ENCODE results near the gene EIF4B.

EIF4B gene

DNA sequence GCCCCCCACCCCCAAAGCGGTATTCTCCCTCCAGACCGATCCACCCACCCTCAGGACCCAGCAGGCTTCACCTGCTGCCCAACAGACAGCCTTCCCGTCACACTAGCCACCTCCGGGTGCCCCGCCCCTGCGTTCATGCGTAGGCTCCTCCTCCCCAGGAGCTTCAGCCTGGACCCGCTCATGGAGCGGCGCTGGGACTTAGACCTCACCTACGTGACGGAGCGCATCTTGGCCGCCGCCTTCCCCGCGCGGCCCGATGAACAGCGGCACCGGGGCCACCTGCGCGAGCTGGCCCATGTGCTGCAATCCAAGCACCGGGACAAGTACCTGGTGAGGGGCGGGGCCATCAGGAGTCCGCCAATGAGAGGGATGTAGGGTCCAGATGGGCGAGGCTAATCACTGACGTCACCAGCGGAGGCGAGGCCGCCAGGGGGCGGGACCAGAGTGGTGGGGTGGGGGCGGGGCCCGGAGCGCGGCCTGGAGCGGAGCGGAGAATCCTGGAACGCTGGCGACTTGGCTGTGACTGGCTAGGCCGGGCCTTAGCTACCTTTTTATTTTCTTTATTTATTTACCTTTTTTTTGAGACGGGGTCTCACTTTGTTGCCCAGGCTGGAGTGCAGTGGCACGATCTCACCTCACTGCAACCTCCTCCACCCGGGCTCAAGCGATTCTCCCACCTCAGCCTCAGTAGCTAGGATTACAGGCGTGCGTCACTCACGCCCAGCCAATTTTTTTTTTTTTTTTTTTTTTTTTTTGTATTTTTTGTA is 48.0 kb downstream of the EIF4B start:
- DNase-seq (ENCODE audit: low read depth, low spot score): peak; percentile 85
- H3K4me3 ChIP-seq (ENCODE audit: low read length): peak overlapping the region; percentile 78

DNA sequence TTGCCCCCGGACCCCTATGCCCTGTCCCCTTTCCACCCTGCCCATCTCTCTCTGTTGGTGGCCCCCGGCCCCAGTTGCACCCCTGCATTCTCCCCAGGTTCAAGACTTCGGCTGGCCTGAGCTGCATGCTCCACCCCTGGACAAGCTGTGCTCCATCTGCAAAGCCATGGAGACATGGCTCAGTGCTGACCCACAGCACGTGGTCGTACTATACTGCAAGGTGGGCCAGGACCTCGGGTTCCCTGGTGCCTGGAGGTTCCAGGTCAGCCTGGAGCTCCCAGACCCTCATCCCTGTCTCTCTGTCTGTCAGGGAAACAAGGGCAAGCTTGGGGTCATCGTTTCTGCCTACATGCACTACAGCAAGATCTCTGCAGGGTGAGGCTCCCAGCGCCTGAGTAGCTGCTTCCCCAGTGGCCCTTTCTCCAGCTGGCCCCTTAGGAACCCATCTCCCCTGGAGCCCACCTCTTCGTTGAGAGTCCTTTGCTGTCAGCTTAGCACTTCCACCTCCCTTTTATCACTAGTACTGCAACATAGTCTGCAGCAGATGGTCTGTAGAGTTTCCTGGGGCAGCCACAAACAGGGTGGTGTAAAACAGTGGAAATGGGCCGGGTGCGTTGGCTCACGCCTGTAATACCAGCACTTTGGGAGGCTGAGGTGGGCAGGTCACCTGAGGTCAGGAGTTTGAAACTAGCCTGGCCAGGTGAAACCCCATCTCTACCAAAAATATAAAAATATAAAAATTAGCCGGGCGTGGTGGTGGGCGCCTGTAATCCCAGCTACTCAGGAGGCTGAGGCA is 49.4 kb downstream of the EIF4B start:
- no peak overlapping the region for H3K4me3 ChIP-seq (ENCODE audit: low read length)

DNA sequence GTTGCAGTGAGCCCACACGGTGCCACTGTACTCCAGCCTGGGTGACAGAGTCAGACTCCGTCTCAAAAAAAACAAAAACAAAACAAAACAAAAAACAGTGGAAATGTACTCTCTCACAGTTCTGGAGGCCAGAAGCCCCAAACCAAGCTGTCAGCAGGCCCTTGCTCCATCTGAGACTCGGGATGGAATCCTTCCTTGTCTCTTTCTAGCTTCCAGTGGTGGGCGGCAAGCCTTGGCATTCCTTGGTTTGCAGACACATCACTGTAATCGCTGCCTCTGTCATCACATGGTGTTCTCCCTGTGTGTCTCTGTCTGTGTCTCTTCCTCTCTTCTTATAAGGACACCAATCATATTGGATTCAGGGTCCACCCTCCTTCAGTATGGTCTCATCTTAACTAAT is 50.0 kb downstream of the EIF4B start:
- no peak overlapping the region for H3K4me3 ChIP-seq (ENCODE audit: low read length)
- DNase-seq (ENCODE audit: low read depth, low spot score): no peak

More for the DNA sequence above, 49.4 kb downstream of the EIF4B start:
- no peak for DNase-seq (ENCODE audit: low read depth, low spot score)

DNA sequence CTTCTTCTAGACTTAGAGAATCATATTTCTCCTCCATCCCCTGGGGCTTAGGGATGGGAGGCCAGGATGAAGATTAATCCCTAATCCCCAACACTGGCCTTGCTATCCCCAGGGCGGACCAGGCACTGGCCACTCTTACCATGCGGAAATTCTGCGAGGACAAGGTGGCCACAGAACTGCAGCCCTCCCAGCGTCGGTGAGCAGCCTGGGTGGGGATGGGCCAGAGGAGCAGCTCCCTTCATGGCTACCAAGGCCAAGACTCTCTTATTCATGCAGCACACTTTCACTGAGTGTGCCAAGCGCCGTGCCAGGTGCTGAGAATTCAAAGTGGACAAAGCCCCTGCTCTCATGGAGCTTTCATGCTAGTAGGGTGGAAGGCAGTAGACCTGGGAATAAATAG is 50.6 kb downstream of the EIF4B start:
- no peak for DNase-seq (ENCODE audit: low read depth, low spot score)
- H3K4me3 ChIP-seq (ENCODE audit: low read length): no peak overlapping the region

DNA sequence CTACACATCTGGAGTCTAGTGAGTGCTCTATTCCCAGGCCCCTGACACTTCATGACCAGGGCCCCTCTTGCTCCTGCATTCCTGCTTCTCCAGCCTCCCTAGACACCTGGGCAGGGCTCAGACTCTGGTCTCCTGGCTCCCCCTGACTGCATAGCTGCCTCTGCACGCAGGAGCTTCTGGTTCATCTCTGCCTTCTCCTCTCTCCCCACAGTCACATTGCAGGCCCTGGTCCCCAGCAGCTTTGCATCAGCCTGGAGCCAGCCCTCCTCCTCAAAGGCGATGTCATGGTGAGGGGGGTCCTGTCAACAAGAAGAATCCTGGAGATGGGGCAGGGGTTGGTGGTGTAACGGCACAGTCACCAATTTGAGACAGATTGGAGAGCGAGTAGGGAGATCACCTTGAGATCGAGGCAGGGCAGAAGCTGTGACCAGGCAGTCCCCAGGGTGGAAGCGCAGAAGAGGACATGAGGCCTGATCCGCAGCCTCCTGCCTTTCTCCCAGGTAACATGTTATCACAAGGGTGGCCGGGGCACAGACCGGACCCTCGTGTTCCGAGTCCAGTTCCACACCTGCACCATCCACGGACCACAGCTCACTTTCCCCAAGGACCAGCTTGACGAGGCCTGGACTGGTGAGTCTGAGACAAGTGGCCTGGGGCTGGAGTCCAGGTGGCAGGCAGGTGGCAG is 51.7 kb downstream of the EIF4B start:
- H3K4me3 ChIP-seq (ENCODE audit: low read length): no peak overlapping the region
- DNase-seq (ENCODE audit: low read depth, low spot score): no peak

DNA sequence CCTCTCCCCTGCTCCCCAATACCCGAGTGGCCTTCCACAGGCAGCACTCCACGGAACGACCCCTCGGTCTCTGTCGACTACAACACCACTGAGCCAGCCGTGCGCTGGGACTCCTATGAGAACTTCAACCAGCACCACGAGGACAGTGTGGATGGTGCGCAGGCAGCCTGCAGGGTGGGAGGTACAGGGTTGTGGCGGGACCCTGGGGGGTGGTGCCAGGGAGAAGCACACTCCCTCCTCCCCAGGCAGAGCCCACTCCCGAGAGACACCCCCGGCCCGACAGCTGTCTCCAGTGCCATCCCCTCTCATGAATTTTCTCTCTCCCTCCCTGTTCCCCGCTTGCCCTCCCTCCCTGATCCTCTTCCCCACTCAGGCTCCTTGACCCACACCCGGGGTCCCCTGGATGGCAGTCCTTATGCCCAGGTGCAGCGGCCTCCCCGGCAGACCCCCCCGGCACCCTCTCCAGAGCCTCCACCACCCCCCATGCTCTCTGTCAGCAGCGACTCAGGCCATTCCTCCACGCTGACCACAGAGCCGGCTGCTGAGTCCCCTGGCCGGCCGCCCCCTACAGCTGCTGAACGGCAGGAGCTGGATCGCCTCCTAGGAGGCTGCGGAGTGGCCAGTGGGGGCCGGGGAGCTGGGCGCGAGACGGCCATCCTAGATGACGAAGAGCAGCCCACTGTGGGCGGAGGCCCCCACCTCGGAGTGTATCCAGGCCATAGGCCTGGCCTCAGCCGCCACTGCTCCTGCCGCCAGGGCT is 52.6 kb downstream of the EIF4B start:
- no peak for DNase-seq (ENCODE audit: low read depth, low spot score)
- no peak overlapping the region for H3K4me3 ChIP-seq (ENCODE audit: low read length)

DNA sequence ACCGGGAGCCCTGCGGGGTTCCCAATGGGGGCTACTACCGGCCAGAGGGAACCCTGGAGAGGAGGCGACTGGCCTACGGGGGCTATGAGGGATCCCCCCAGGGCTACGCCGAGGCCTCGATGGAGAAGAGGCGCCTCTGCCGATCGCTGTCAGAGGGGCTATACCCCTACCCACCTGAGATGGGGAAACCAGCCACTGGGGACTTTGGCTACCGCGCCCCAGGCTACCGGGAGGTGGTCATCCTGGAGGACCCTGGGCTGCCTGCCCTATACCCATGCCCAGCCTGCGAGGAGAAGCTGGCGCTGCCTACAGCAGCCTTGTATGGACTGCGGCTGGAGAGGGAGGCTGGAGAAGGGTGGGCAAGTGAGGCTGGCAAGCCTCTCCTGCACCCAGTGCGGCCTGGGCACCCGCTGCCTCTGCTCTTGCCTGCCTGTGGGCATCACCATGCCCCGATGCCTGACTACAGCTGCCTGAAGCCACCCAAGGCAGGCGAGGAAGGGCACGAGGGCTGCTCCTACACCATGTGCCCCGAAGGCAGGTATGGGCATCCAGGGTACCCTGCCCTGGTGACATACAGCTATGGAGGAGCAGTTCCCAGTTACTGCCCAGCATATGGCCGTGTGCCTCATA is 53.3 kb downstream of the EIF4B start:
- no peak overlapping the region for H3K4me3 ChIP-seq (ENCODE audit: low read length)
- no peak for DNase-seq (ENCODE audit: low read depth, low spot score)

DNA sequence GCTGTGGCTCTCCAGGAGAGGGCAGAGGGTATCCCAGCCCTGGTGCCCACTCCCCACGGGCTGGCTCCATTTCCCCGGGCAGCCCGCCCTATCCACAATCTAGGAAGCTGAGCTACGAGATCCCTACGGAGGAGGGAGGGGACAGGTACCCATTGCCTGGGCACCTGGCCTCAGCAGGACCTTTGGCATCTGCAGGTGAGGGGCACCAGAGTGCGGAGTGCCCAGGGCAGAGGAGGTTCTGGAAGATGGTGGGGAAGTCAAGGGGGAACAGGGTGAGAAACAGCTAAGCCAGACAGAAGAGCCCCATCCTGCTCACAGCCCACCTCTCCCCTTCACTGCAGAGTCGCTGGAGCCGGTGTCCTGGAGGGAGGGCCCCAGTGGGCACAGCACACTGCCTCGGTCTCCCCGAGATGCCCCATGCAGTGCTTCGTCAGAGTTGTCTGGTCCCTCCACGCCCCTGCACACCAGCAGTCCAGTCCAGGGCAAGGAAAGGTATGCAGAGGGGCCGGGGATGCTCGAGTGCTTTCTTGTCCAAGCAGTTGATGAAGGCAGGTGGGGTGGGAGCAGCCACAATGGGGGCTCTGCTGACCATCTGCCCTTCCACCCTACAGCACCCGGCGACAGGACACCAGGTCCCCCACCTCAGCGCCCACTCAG is 53.9 kb downstream of the EIF4B start:
- H3K4me3 ChIP-seq (ENCODE audit: low read length): no peak overlapping the region
- no peak for DNase-seq (ENCODE audit: low read depth, low spot score)

DNA sequence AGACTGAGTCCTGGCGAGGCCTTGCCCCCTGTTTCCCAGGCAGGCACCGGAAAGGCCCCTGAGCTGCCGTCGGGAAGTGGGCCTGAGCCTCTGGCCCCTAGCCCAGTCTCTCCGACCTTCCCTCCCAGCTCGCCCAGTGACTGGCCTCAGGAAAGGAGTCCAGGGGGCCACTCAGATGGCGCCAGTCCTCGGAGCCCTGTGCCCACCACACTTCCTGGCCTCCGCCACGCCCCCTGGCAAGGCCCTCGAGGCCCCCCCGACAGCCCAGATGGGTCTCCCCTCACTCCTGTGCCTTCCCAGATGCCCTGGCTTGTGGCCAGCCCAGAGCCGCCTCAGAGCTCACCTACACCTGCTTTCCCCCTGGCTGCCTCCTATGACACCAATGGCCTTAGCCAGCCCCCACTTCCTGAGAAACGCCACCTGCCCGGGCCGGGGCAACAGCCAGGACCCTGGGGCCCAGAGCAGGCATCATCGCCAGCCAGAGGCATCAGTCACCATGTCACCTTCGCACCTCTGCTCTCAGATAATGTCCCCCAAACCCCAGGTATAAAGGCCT is 54.5 kb downstream of the EIF4B start:
- no peak for DNase-seq (ENCODE audit: low read depth, low spot score)
- H3K4me3 ChIP-seq (ENCODE audit: low read length): no peak overlapping the region

DNA sequence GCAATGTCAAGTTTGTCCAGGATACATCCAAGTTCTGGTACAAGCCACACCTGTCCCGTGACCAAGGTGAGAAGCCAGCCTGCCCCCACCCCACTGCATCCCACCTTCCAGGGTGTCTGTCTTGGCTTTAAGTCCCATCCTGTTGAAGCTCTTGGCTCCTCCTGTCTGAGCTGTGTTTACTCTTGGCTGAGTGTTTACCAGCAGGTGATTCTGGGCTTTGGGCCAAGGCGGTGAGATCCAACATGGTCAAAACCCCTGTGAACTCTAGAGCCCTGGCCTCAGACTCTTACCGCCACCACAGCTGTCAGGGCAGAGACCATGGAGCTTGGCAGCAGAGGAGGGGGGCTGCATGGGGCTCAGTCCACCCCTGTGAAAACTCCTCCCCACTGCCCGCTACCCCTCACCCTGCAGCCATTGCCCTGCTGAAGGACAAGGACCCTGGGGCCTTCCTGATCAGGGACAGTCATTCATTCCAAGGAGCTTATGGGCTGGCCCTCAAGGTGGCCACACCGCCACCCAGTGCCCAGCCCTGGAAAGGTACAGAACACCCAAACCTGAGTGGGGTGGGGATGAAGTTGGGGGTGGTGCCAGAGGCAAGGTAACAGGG is 55.3 kb downstream of the EIF4B start:
- no peak for DNase-seq (ENCODE audit: low read depth, low spot score)
- no peak overlapping the region for H3K4me3 ChIP-seq (ENCODE audit: low read length)

DNA sequence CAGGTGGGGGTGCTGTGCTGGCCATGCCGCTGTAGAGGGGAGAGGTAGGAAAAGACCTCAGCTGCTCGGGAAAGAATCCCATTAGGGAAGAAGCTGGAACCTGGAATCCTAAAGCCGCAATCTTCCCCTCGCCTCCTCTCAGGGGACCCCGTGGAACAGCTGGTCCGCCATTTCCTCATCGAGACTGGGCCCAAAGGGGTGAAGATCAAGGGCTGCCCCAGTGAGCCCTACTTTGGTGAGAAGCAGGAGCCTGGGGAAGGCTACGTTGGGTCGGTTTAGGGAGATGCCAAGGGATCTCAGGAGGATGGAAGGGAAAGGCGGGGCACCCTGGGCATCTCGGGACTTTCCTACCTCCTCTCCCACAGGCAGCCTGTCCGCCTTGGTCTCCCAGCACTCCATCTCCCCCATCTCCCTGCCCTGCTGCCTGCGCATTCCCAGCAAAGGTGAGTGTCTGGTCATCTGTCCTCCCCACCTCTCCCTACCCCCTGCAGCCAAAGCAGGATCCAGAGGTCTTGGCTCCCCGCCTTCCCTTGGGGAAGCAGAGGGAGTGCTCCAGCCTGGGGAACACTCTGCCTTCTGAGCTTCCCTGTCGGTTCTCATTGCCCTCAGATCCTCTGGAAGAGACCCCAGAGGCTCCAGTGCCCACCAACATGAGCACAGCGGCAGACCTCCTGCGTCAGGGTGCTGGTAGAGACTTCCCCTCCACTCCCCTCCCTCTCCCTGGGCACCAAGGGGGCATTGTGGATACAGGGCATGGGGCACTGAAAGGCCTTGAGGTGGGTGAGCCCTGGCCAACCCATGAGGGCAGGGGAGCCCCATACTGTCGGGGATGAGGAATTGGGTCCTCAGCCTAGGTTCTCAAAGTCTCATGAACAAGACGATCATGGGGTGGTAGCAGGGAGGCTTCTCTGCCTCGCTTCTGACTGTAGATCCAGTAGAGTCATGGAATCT is 56.0 kb downstream of the EIF4B start:
- no peak for DNase-seq (ENCODE audit: low read depth, low spot score)
- no peak overlapping the region for H3K4me3 ChIP-seq (ENCODE audit: low read length)

DNA sequence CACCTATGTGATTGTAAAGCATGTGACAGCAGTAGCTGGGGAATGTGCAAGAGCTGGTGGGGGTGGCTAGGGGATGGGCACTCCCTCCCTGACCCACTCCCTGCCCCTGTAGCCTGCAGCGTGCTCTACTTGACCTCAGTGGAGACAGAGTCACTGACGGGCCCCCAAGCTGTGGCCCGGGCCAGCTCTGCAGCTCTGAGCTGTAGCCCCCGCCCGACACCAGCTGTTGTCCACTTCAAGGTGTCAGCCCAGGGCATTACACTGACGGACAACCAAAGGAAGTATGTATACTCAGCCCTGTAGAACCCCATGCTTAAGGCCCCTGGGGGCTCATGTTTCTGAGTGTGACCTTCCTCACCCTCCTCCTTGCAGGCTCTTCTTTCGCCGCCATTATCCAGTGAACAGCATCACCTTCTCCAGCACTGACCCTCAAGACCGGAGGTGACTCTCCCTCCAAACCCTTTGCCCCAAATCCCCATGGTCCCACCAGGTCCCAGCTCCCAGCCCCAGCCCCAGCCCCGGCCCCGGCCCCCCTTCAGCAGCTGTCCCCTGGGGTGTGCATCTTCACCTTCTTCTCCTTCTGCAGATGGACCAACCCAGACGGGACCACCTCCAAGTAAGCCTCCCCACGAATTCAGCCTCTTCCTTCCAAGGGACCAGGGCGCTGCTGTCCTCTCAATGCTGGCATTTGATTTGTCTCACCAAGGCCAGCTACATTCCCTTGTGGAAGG is 56.9 kb downstream of the EIF4B start:
- no peak for DNase-seq (ENCODE audit: low read depth, low spot score)
- H3K4me3 ChIP-seq (ENCODE audit: low read length): no peak overlapping the region

DNA sequence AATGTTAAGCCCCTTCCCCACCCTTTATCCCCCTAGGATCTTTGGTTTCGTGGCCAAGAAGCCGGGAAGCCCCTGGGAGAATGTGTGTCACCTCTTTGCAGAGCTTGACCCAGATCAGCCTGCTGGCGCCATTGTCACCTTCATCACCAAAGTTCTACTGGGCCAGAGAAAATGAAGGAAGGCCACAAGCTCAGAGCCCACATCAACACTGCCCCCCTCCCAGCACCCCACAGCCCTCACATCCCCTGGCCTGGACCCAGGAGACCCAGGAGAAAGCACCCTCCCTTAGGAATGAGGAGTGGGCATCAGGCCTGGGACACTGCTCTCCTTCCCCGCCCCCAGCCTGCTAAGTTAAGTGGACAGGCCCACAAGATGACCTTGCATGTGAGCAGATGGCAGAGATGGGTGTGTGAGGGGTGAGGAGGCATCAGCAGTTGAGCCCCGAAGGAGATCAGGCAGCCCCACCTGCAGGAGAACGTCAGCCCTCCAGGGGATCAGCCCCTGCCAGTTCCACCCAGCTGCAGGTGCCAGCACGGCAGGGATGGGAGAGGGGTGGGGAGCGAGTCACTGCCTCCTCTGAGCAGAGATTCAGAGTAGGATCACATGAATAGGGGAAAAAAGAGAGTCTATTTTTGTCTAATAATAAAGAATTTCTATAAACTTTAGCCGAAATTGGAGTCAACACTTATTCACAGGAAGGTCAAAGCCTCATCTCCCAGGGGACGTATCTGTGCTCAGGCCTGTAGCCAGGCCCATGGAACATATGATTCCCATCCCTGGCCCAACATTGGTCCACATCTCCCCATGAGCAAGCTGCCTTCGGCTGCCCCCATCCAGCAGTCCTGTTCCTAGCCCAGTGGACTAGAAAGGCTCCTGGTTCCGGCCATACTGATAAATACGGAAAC is 57.7 kb downstream of the EIF4B start:
- no peak for DNase-seq (ENCODE audit: low read depth, low spot score)
- H3K4me3 ChIP-seq (ENCODE audit: low read length): no peak overlapping the region

DNA sequence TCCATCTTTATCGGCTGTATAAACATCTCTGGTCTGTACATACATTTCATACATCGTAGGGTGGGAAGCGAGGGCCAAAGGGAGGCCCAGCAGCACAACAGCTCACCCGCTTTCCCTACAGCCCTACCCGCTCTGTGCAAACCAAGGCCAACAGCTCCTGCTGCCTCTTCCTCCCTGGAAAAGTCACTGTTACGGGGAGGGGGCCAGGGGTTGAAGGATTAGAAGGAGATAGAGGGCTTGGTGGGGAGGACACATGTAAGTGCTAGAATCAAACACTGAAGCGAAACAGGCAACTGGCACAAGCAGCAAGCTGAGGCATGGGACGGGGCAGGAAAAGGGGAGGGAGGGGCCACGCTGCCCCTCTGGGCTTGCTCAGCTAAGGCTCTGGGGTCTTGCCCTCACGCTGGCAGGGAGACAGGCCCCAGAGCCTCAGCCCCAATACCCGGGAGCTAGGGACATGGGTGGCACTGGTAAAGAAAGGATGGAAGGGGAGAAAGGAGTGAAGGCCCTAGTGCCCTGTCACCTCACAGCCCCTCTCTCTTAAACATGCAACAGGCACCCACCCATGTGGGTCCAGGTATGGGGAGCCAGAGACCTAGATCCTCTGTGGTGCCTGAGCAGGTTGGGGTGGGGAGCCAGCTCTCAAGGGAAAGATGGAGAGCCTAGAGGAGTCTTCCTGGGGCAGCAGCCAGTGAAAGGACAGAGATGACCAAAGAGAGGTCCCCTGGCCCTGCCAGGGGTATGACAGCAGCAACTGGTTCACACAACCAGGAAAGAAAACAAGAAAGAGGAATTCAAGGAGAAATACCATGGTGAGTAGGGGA is 58.6 kb downstream of the EIF4B start:
- no peak for DNase-seq (ENCODE audit: low read depth, low spot score)
- H3K4me3 ChIP-seq (ENCODE audit: low read length): no peak overlapping the region
